BLaER1 treated with 17β-estradiol and CSF1 and Interleukin-3, amounts not matched to agents 10 nM and 100 nM (cell line): ENCODE data around the gene MAP4.

ENCODE experiments used
- H3K27ac ChIP-seq, 11 experiments: shearing (Covaris generic); formaldehyde crosslinking; 2 replicates each; pipeline ENCODE4 v1.8.1; 2022
- H3K27me3 ChIP-seq, 11 experiments: shearing (Covaris generic); formaldehyde crosslinking; 2 replicates each; pipeline ENCODE4 v1.8.1; 2022
- H3K36me3 ChIP-seq, 11 experiments: shearing (Covaris generic); formaldehyde crosslinking; 2 replicates each; pipeline ENCODE4 v1.8.1; 2022
- H3K4me1 ChIP-seq, 10 experiments: shearing (Covaris generic); formaldehyde crosslinking; 2 replicates each; pipeline ENCODE4 v1.8.1; 2022
- H3K4me2 ChIP-seq, 11 experiments: shearing (Covaris generic); formaldehyde crosslinking; 2 replicates each; pipeline ENCODE4 v1.8.1; 2022
- H3K4me3 ChIP-seq, 10 experiments: shearing (Covaris generic); formaldehyde crosslinking; 2 replicates each; pipeline ENCODE4 v1.8.1; 2022
- H3K9ac ChIP-seq, 11 experiments: shearing (Covaris generic); formaldehyde crosslinking; 2 replicates each; pipeline ENCODE4 v1.8.1; 2022
- H3K9me3 ChIP-seq, 11 experiments: shearing (Covaris generic); formaldehyde crosslinking; replicated peaks in 1 of 11; 2 replicates each; pipeline ENCODE4 v1.8.1; 2022
- H4K20me1 ChIP-seq, 11 experiments: shearing (Covaris generic); formaldehyde crosslinking; 2 replicates each; pipeline ENCODE4 v1.8.1; 2022
- Cebpa-rat ChIP-seq, 11 experiments: shearing (Covaris generic); IDR thresholded peaks; 2 replicates each; pipeline ENCODE4 v1.8.1; 2022

Gene MAP4

DNA sequence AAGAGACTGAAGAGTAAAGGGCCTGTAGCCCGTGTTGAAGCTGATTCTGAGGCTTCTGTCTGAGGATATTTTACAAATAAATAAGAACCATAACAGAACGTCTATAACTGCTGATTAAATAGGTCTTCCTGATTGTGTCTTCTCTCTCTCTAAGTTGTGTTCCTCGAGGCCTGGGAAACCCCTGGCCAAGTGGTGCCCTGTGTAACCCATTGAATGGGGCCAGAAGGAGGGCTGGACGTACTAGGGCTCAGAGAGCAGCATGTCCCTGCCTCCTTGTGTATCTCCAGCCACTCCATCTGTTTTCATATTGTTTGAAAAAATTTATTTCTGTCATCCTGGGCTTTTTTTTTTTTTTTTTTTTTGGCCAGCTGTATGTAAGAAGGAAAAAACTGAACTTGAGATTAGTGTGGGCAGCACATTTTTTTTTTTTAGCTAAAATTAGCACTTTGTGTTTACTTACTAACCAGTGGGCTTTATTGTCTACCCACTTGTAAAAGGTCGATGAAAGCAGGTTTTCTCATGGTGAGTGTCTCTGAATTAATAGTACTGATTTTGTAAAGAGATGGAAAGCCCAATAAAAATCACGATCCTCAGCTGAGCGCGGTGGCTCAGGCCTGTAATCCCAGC, 202.6 kb downstream of the MAP4 start:
- Histone ChIP-seq H3K9me3 (no peaks in the 10 kb centered on the region), H3K9ac (no peak overlapping the region), H3K36me3 (peaks cover 89 to 100% (median 99%) of the 10 kb centered on the region in 11 experiments), H3K4me2 (no peak overlapping the region), H3K27me3 (no peaks in the 10 kb centered on the region), H3K4me1 (no peaks in the 10 kb centered on the region), H4K20me1 (peaks cover 0 to 11% (median 0%) of the 10 kb centered on the region in 11 experiments; a peak in 6 of 22 replicates), H3K4me3 (no peak overlapping the region), H3K27ac (no peak overlapping the region)
- no peak for TF ChIP-seq Cebpa-rat (IDR thresholded peaks at IDR 0.05)

- Histone ChIP-seq H3K4me1 (peaks cover 32 to 39% (median 34%) of the 10 kb centered on the region in 10 experiments), H4K20me1 (no peaks in the 10 kb centered on the region), H3K27ac (peak overlapping the region in 9 of 11 experiments; percentile 86 to 97 (median 94); a peak in 12 of 22 replicates), H3K4me3 (peak overlapping the region; percentile 80 to 98 (median 84); a peak in 16 of 20 replicates), H3K9me3 (no peaks in the 10 kb centered on the region), H3K36me3 (peaks cover 40 to 52% (median 47%) of the 10 kb centered on the region in 11 experiments), H3K27me3 (no peaks in the 10 kb centered on the region), H3K9ac (peak overlapping the region; percentile 88 to 97 (median 94); a peak in 18 of 22 replicates), H3K4me2 (peak overlapping the region; percentile 82 to 97 (median 93))
- no peak for TF ChIP-seq Cebpa-rat (IDR thresholded peaks at IDR 0.05)
These were observed 211.6 kb downstream of the MAP4 start for GRCh38 chr3:47804577-47804976.

GRCh38 chr3:47803480-47804025, 212.7 kb downstream of the MAP4 start:
- H3K36me3 ChIP-seq = peaks cover 30 to 42% (median 36%) of the 10 kb centered on the region in 11 experiments
- H3K9me3 ChIP-seq = no peaks in the 10 kb centered on the region
- no peaks in the 10 kb centered on the region for H4K20me1 ChIP-seq
- H3K27ac ChIP-seq = peak overlapping the region; percentile 79 to 97 (median 94)
- H3K27me3 ChIP-seq = no peaks in the 10 kb centered on the region
- peaks cover 32 to 39% (median 34%) of the 10 kb centered on the region in 10 experiments for H3K4me1 ChIP-seq
- TF ChIP-seq Cebpa-rat (IDR thresholded peaks at IDR 0.05) = no peak
- H3K9ac ChIP-seq = peak overlapping the region; percentile 88 to 97 (median 94)
- peak overlapping the region; percentile 82 to 97 (median 93) for H3K4me2 ChIP-seq
- H3K4me3 ChIP-seq = peak overlapping the region; percentile 80 to 98 (median 84)

- Histone ChIP-seq H3K36me3 (peaks cover 24 to 35% (median 30%) of the 10 kb centered on the region in 11 experiments), H4K20me1 (no peaks in the 10 kb centered on the region), H3K4me2 (peak within 1 kb of the TSS; percentile 82 to 97 (median 93)), H3K4me1 (peaks cover 32 to 39% (median 34%) of the 10 kb centered on the region in 10 experiments), H3K9me3 (no peaks in the 10 kb centered on the region), H3K9ac (peak within 1 kb of the TSS; percentile 88 to 97 (median 94)), H3K4me3 (peak within 1 kb of the TSS; percentile 80 to 98 (median 84)), H3K27me3 (no peaks in the 10 kb centered on the region), H3K27ac (peak within 1 kb of the TSS; percentile 79 to 97 (median 94))
- TF ChIP-seq Cebpa-rat (IDR thresholded peaks at IDR 0.05) = no peak
These were observed 213.3 kb downstream of the MAP4 start, which contains the start of gene DHX30 for GRCh38 chr3:47802734-47803479. Gene DHX30, plus strand, starts transcription at chr3:47803138. Its CDS starts 7,546 bp downstream, at chr3:47810684.
